ENCODE measurements around the gene C1orf21.

C1orf21 gene

GRCh38 chr1:184512724-184513123, 125.9 kb downstream of the C1orf21 start:
- no peak for DNase-seq (ENCODE audit: extremely low spot score)
- POLR2A ChIA-PET = no interaction called here
- no peak for TF ChIP-seq CTCF (IDR thresholded peaks at IDR 0.05; ENCODE audit: control extremely low read depth, extremely low read depth, low read depth, missing control alignments)
- CTCF ChIA-PET = interaction anchor here (0.9 to 1.8 kb wide), 3 partner anchors 14 to 151 kb away, joined by 3 to 5 read pairs (median 3); no protein-coding TSS in a partner anchor

GRCh38 chr1:184513421-184513820, 126.6 kb downstream of the C1orf21 start:
- DNase-seq (ENCODE audit: extremely low spot score) = no peak
- no peak for TF ChIP-seq CTCF (IDR thresholded peaks at IDR 0.05; ENCODE audit: control extremely low read depth, extremely low read depth, low read depth, missing control alignments)
- CTCF ChIA-PET = interaction anchor here (0.9 to 1.8 kb wide), 3 partner anchors 13 to 150 kb away, joined by 3 to 5 read pairs (median 3); no protein-coding TSS in a partner anchor
- POLR2A ChIA-PET = no interaction called here

GRCh38 chr1:184513966-184514365, 127.1 kb downstream of the C1orf21 start:
- TF ChIP-seq CTCF (IDR thresholded peaks at IDR 0.05; ENCODE audit: control extremely low read depth, extremely low read depth, low read depth, missing control alignments) = no peak
- CTCF ChIA-PET = no interaction called here
- POLR2A ChIA-PET = no interaction called here

GRCh38 chr1:184514447-184514846, 127.6 kb downstream of the C1orf21 start:
- CTCF ChIA-PET = no interaction called here
- TF ChIP-seq CTCF (IDR thresholded peaks at IDR 0.05; ENCODE audit: control extremely low read depth, extremely low read depth, low read depth, missing control alignments) = no peak
- no peak for DNase-seq (ENCODE audit: extremely low spot score)
- POLR2A ChIA-PET = no interaction called here

More at GRCh38 chr1:184513966-184514365, 127.1 kb downstream of the C1orf21 start:
- no peak for DNase-seq (ENCODE audit: extremely low spot score)

- TF ChIP-seq CTCF (IDR thresholded peaks at IDR 0.05; ENCODE audit: control extremely low read depth, extremely low read depth, low read depth, missing control alignments) = no peak
- DNase-seq (ENCODE audit: extremely low spot score) = no peak
- ChIA-PET POLR2A (no interaction called here), CTCF (interaction anchor here (1.4 kb wide), 1 partner anchor 13 kb away, joined by 4 read pairs; no protein-coding TSS in a partner anchor)
These were observed 130.3 kb downstream of the C1orf21 start for GRCh38 chr1:184517130-184517529.

GRCh38 chr1:184518736-184519357, 132.0 kb downstream of the C1orf21 start:
- no peak for TF ChIP-seq CTCF (IDR thresholded peaks at IDR 0.05; ENCODE audit: control extremely low read depth, extremely low read depth, low read depth, missing control alignments)
- POLR2A ChIA-PET = no interaction called here
- no peak for DNase-seq (ENCODE audit: extremely low spot score)
- CTCF ChIA-PET = interaction anchor here (1.6 kb wide), 1 partner anchor 83 kb away, joined by 3 read pairs; no protein-coding TSS in a partner anchor
